22Rv1 (cell line): ENCODE results near the gene NEURL1B.

Experiments
- ZFX ChIP-seq: fragments of 450-650 bp; IDR thresholded peaks from 2 replicates; pipeline ENCODE4 v1.6.1; 2017; ENCODE audit warnings: antibody characterized with exemption, borderline replicate concordance
- TF ChIP-seq, protein P1 (sequence below): fragments of 450-650 bp; IDR thresholded peaks from 2 replicates; pipeline ENCODE4 v1.5.1; 2017; ENCODE audit warnings: mild to moderate bottlenecking

DNA sequence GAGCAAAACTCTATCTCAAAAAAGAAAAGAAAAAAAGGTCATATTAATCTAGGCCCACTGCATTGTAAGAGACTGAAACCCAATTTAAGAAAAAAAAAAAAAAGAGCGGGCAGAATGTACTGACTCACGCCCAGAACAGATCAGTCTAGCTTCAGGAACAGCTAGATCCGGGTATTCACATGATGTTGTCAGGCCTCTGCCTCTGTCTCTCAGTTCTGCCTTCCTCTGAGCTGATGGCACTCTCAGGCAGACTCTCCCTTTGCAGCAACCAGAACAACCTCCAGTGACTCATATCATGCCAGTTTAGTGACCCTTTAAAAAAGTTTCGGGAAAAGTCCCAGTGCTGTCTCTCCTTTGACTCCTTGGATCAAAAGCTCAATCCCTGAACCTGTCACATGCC lies 53.0 kb downstream of the NEURL1B start:
- TF ChIP-seq, protein P1, sequence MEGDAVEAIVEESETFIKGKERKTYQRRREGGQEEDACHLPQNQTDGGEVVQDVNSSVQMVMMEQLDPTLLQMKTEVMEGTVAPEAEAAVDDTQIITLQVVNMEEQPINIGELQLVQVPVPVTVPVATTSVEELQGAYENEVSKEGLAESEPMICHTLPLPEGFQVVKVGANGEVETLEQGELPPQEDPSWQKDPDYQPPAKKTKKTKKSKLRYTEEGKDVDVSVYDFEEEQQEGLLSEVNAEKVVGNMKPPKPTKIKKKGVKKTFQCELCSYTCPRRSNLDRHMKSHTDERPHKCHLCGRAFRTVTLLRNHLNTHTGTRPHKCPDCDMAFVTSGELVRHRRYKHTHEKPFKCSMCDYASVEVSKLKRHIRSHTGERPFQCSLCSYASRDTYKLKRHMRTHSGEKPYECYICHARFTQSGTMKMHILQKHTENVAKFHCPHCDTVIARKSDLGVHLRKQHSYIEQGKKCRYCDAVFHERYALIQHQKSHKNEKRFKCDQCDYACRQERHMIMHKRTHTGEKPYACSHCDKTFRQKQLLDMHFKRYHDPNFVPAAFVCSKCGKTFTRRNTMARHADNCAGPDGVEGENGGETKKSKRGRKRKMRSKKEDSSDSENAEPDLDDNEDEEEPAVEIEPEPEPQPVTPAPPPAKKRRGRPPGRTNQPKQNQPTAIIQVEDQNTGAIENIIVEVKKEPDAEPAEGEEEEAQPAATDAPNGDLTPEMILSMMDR, result no peak
- no peak for TF ChIP-seq ZFX
